Measurements from ENCODE around the gene STAT4.
A peak's percentile ranks its signal among the peaks of the same experiment; 100 is the strongest.

The STAT4 gene

GRCh38 chr2:191105082-191105481 lies 45.7 kb downstream of the STAT4 start:
- ATAC-seq (ENCODE audit: low read depth) (peak; percentile 54; the same call in 2 of the 3 replicates), DNase-seq (ENCODE audit: low spot score) (no peak)
- no peaks in the 10 kb centered on the region for H3K4me1 ChIP-seq (ENCODE audit: insufficient read depth, poor library complexity, severe bottlenecking)
- H3K4me3 ChIP-seq (ENCODE audit: severe bottlenecking) = no peak overlapping the region
- TF ChIP-seq, protein P1, sequence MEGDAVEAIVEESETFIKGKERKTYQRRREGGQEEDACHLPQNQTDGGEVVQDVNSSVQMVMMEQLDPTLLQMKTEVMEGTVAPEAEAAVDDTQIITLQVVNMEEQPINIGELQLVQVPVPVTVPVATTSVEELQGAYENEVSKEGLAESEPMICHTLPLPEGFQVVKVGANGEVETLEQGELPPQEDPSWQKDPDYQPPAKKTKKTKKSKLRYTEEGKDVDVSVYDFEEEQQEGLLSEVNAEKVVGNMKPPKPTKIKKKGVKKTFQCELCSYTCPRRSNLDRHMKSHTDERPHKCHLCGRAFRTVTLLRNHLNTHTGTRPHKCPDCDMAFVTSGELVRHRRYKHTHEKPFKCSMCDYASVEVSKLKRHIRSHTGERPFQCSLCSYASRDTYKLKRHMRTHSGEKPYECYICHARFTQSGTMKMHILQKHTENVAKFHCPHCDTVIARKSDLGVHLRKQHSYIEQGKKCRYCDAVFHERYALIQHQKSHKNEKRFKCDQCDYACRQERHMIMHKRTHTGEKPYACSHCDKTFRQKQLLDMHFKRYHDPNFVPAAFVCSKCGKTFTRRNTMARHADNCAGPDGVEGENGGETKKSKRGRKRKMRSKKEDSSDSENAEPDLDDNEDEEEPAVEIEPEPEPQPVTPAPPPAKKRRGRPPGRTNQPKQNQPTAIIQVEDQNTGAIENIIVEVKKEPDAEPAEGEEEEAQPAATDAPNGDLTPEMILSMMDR (IDR thresholded peaks at IDR 0.05; ENCODE audit: poor library complexity, severe bottlenecking) = no peak
- no peaks in the 10 kb centered on the region for H3K36me3 ChIP-seq (ENCODE audit: low read depth)
- no peak overlapping the region for H3K27ac ChIP-seq (ENCODE audit: poor library complexity, severe bottlenecking)
- H3K9me3 ChIP-seq (ENCODE audit: severe bottlenecking) = no peaks in the 10 kb centered on the region
- no peaks in the 10 kb centered on the region for H3K27me3 ChIP-seq (ENCODE audit: insufficient read depth, poor library complexity, severe bottlenecking)

GRCh38 chr2:191103774-191104173 lies 47.0 kb downstream of the STAT4 start:
- no peaks in the 10 kb centered on the region for H3K4me1 ChIP-seq (ENCODE audit: insufficient read depth, poor library complexity, severe bottlenecking)
- H3K27me3 ChIP-seq (ENCODE audit: insufficient read depth, poor library complexity, severe bottlenecking) = no peaks in the 10 kb centered on the region
- DNase-seq (ENCODE audit: low spot score) = no peak
- TF ChIP-seq, protein P1 (IDR thresholded peaks at IDR 0.05; ENCODE audit: poor library complexity, severe bottlenecking) = no peak
- H3K9me3 ChIP-seq (ENCODE audit: severe bottlenecking) = peaks cover 3% of the 10 kb centered on the region
- 0 out of 3 replicates have a peak, but pooled peaks have one; percentile 29 for ATAC-seq (ENCODE audit: low read depth)
- H3K4me3 ChIP-seq (ENCODE audit: severe bottlenecking) = no peak overlapping the region
- no peaks in the 10 kb centered on the region for H3K36me3 ChIP-seq (ENCODE audit: low read depth)
- no peak overlapping the region for H3K27ac ChIP-seq (ENCODE audit: poor library complexity, severe bottlenecking)

DNA sequence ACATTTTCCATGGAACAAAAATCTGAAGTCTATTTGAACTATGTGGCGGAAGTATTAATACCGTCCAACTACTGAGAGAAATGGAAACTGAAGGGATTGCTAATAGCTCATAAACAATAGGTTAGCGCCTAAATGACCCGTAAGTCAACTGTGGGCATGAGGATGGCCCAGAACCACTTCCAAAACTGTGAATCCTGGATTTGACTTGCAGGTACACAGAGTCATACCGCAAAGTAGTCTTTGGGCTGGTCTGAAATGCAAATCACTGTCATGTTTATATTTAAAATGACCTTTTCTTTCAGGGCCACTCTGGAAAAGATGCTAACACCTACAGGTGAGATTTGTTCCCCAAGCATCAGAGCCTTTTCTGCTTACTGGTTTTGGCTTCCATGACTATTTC lies 50.6 kb downstream of the STAT4 start:
- ATAC-seq (ENCODE audit: low read depth) (no peak), DNase-seq (ENCODE audit: low spot score) (no peak)
- H3K4me1 ChIP-seq (ENCODE audit: insufficient read depth, poor library complexity, severe bottlenecking) = no peaks in the 10 kb centered on the region
- H3K9me3 ChIP-seq (ENCODE audit: severe bottlenecking) = peaks cover 3% of the 10 kb centered on the region
- H3K36me3 ChIP-seq (ENCODE audit: low read depth) = no peaks in the 10 kb centered on the region
- TF ChIP-seq, protein P1 (IDR thresholded peaks at IDR 0.05; ENCODE audit: poor library complexity, severe bottlenecking) = no peak
- no peak overlapping the region for H3K4me3 ChIP-seq (ENCODE audit: severe bottlenecking)
- no peaks in the 10 kb centered on the region for H3K27me3 ChIP-seq (ENCODE audit: insufficient read depth, poor library complexity, severe bottlenecking)
- no peak overlapping the region for H3K27ac ChIP-seq (ENCODE audit: poor library complexity, severe bottlenecking)

GRCh38 chr2:191087311-191087710 lies 63.5 kb downstream of the STAT4 start:
- H3K4me3 ChIP-seq (ENCODE audit: severe bottlenecking) = no peak overlapping the region
- H3K36me3 ChIP-seq (ENCODE audit: low read depth) = no peaks in the 10 kb centered on the region
- no peaks in the 10 kb centered on the region for H3K27me3 ChIP-seq (ENCODE audit: insufficient read depth, poor library complexity, severe bottlenecking)
- no peaks in the 10 kb centered on the region for H3K9me3 ChIP-seq (ENCODE audit: severe bottlenecking)
- TF ChIP-seq, protein P1 (IDR thresholded peaks at IDR 0.05; ENCODE audit: poor library complexity, severe bottlenecking) = no peak
- ATAC-seq (ENCODE audit: low read depth) (no peak), DNase-seq (ENCODE audit: low spot score) (no peak)
- H3K4me1 ChIP-seq (ENCODE audit: insufficient read depth, poor library complexity, severe bottlenecking) = no peaks in the 10 kb centered on the region
- no peak overlapping the region for H3K27ac ChIP-seq (ENCODE audit: poor library complexity, severe bottlenecking)

DNA sequence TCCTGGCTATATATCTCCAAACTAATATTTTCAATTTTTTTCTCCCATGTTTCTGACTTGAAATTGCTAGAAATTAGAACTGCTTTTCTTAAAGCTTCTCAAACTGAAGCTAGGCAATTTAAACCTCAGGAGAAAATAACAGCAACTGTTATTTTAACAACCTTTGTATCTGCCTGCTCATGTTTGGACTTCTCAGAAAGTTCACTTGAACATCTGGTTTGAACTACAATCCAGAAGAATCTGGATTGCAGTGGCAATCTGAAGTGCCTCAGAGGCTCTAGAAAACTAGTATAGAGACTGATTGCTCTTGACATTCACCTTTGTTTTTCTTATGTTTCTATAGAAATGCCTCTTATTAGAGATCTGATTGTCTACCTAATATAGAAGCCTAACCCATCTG lies 64.1 kb downstream of the STAT4 start:
- DNase-seq (ENCODE audit: low spot score) = no peak
- TF ChIP-seq, protein P1 (IDR thresholded peaks at IDR 0.05; ENCODE audit: poor library complexity, severe bottlenecking) = no peak
- Histone ChIP-seq H3K36me3 (ENCODE audit: low read depth) (no peaks in the 10 kb centered on the region), H3K4me3 (ENCODE audit: severe bottlenecking) (no peak overlapping the region), H3K27me3 (ENCODE audit: insufficient read depth, poor library complexity, severe bottlenecking) (no peaks in the 10 kb centered on the region), H3K4me1 (ENCODE audit: insufficient read depth, poor library complexity, severe bottlenecking) (no peaks in the 10 kb centered on the region), H3K9me3 (ENCODE audit: severe bottlenecking) (no peaks in the 10 kb centered on the region), H3K27ac (ENCODE audit: poor library complexity, severe bottlenecking) (no peak overlapping the region)
- no peak for ATAC-seq (ENCODE audit: low read depth)

Data from RWPE2 (cell line).